Measurements from ENCODE around the gene MAP7D2.

MAP7D2 gene

GRCh38 chrX:20112022-20112774, 4.5 kb downstream of the MAP7D2 start:
- no peak for DNase-seq

- DNase-seq: no peak
Observed at GRCh38 chrX:20111271-20111670, 5.4 kb downstream of the MAP7D2 start.

- no peak for DNase-seq
Observed at GRCh38 chrX:20101934-20102581, 14.6 kb downstream of the MAP7D2 start.

DNA sequence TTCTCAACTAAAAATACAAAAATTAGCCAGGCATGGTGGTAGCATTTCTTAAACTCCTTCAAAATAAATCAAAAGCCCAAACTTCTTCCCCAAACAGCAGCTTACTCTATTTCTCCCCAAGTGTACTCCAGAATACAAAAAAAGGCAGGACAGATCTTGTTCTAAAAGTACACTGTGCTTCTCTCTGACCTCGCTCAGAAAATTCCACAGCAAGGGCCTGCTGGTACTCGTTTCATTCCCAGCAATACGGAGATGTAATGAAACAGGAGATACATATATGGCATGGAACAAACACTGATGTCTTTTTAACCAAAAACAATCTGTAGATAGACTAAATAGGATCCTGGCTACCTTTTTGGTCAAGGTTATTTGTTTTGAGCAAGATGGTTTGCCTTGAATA, 25.2 kb downstream of the MAP7D2 start:
- DNase-seq: no peak

DNA sequence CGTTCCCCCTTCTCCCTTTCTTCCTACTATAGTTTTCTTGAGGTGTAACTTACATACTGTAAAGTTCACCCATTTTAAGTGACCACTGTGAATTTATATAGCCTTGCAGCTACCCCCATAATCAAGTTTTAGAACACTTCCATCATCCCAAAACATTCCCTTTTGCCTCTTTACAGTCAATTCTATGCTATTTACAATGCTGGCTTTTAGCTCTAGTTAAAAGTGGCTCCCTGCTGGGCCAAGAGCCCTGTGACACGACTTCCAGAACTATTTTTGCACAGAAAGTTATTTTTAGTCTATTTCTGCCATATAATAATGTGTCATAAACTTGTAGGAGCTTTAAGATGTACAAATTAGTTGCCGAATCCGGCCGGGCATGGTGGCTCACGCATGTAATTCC, 26.9 kb downstream of the MAP7D2 start:
- no peak for DNase-seq

DNA sequence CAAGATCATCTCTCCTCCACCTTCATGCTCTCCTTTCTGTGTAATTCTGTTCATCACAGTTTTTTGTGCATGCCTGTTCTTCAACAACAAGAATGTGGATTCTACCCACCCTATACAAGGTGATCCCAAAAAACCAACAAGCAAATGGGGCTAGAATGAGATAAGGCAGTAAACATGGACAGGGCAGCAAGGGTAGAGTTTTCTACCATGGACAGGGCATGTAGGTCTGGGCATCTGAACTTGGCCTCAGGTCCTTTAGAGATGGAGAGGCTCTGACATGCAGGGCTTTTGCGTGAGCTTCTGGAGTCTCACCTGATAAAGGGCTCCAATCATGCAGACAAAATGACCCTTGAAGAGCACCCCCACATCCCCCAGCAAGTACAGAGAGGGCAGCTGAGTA, 36.4 kb downstream of the MAP7D2 start:
- DNase-seq: no peak

GRCh38 chrX:20071511-20072079, 45.1 kb downstream of the MAP7D2 start:
- DNase-seq: no peak

- DNase-seq: no peak
Observed at GRCh38 chrX:20067709-20068561, 48.8 kb downstream of the MAP7D2 start.

GRCh38 chrX:20066968-20067708, 49.6 kb downstream of the MAP7D2 start:
- DNase-seq: peak; percentile 4

- DNase-seq: peak; percentile 2
Observed at GRCh38 chrX:20063716-20064351, 52.9 kb downstream of the MAP7D2 start.

DNA sequence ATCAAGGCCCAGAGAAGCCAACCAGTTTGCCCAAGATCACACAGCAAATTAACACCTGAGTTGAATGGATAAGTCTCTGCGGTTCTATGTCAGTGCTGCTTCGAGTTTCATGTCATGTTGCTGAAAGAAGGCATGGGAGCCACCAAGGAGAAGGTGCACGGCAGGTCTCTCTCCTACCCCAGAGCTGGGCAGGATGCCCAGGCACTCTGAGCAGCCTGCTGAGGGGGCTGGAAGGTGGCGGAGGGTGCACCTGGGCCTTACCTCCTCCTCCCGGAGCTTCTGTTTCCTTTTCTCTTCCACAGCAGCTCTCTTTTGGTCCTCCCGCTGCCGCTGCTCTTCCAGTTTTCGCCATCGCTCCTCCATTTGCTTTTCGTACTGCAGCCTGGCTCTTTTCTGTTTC, 53.6 kb downstream of the MAP7D2 start:
- no peak for DNase-seq

DNA sequence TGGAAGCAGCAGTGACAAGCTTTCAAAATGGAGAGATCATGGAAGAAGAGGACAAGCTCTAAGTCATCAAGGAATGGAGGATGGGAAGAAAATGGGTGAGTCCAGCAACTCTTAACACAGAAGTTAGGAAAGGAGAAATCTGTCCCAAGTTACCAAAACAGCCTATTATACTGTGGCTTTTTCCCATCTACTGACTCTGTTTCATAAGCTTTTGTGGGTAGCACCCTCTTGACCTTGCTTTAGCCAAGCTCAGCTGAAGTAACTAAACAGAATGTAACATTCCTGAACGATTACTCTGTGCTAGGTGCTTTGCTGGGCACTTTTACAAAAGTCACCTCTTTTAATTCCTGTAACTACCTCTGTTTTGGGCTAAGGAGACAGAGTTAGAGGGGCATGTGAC, 54.9 kb downstream of the MAP7D2 start:
- DNase-seq: no peak

DNA sequence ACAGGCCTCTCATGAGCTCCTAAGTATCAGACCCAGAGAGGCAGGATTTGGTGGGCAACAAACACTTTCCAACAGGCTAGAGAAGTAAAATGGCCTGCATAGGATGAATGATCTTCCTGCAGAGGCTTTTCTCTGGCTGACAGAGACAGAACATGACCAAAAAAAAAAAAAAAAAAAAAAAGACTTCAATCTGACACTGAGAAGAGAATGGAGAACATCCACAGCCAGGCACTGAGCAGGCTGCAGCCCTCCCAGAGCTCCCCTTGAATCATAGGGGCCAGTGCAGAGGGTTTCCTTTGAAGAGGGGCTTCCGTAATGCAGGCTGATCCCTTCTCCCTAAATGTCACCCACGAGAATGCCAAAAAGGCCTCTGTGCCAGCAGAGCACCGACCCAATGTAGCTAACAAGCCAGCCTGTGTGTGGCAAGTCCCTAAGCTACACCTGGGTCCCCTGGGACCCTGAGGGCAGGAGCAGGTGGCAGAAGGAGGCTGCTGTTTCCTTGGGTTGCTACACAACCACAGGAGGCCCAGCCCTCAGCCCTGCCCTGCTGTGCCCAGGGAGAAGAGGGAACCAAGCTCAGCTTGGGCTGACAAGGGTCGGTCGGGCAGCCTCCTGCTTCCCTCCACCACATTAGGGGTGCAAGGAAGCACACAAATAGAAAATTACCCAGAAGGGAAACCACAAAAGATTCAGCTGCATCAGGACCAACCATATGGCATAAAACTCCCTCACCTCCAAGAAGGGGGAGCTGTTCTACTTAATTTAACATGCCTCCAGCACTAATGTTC, 55.6 kb downstream of the MAP7D2 start:
- DNase-seq: no peak

DNA sequence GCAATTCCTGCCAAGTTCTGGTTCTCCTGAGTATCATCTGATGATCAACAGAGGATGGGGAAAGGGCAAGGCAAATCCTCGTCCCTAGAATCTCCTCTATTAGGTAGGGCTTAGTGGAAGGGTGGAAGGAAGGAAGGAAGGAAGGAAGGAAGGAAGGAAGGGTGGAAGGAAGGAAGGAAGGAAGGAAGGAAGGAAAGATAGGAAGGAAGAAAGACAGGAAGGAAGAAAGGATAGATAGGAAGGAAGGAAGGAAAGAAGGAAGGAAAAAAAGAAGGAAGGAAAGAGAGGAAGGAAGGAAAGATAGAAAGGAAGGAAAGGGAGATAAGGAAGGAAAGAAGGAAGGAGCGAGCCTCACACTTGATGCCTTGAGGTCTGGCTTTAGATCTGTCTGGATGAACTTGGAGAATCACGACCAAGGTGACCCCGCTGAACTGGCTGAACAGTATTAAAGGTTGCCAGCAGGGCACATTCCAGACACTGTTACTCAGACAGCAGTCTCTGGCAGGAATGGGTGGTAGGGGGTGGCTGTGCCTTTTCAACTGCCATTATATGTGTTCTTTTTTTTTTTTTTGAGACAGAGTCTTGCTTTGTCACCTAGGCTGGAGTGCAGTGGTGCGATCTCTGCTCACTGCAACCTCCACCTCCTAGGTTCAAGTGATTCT, 57.1 kb downstream of the MAP7D2 start:
- no peak for DNase-seq

- DNase-seq: no peak
Observed at GRCh38 chrX:20057479-20057878, 59.2 kb downstream of the MAP7D2 start.

DNA sequence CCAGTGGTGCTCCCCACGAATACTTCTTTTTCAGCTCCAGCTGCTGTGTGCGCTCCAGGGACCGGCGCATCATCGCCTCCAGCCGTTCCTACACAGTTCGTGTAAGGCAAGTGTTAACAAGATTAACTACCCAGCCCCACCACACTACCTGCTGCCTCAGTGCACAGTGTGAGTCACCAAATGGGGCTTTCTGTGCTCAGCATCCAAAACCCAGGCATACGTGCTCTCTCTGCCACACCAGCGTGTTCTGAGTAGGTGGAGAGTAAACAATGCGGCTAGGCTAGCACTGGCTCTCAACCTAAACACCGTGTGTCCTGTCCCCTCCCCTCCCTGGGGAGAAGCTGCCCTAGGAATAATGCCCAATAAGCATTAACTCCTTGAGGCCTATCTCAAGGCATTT, 60.0 kb downstream of the MAP7D2 start:
- DNase-seq: no peak

- DNase-seq: no peak
Observed at GRCh38 chrX:20053537-20053936, 63.2 kb downstream of the MAP7D2 start.

DNA sequence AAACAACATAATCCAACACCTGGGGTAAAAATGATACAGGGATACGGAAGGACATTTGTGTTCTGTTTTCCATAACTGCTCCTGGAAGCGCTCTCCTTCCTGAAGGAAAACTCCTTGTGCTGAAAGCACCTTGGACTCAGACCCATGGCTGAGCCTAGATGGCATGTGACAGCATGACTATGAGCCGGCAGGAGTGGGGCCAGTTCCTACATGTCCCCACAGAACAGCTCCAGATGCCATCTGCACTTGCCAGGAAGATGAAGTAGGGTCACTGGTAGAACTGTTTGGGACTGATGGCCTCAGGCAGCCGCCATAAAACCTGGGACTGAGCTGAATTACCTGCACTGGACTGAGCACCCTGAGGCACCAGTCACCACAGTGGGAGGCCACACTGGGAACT, 69.8 kb downstream of the MAP7D2 start:
- no peak for DNase-seq

DNA sequence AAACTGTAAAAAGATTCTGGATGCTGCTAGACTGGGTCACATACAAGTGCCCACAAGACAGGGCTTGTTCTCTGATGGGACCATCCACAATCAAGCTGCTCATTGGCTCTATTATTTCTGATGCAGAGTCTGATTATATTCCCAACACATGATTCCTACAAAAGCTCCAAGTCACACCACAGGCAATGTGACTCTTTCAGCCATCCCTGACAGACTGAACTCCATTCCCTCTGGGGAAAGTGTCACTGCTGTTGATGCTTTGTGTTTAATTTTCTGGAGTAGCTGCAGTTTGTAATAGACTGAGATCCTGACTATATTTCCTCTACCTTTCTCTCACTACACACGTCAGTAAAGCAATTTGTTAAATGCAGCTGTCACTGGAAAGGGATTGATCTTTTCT, 70.5 kb downstream of the MAP7D2 start:
- no peak for DNase-seq

DNA sequence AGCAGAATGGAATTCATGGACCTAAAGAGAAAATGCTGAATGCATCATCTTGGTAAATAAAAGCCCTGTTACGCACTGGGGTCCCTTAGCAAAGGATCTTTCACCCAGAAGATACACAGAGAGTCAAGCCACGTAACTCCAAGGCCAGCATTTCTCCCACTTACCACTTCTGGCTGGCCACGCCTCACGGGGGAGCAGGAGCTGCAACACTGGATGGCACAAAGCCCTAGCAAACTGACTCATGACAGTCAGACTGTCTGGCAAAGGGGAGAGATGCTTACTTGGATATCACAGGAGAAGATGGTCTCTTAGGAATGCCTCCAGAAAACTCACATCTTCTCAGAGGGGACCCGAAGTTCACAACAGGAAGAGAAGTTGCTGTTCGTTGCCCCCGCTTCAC, 74.5 kb downstream of the MAP7D2 start:
- no peak for DNase-seq

DNA sequence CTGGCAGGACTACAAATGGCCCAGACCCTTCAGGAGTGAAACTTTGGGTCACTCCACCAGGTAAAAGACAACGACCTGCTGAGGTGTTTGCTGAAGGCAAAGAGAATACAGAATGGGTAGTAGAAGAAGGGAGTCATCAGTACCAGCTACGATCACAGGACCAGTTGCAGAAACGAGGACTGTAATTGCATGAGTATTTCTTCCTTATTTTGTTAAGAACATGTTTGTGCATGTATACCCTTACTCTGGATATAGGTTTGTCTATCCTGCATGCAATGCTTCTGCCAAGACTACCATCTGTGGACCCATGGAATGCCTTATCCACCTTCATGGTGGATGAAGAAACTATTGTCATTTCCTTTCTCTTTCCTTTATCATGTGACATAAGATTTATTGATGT, 77.7 kb downstream of the MAP7D2 start:
- DNase-seq: no peak

All from stimulated activated CD4-positive, alpha-beta T cell treated with anti-CD3 and anti-CD28 coated beads, Interleukin-1b, Interleukin-23, amount 100 ng/mL, for 48 hours (primary cell).